ENCODE results near the gene SERPINB4. TPM values are rescaled to one million over a fixed set of nuclear protein-coding genes. Genes with fewer than 3 reads are reported as not detected.
A peak's percentile ranks its signal among the peaks of the same experiment; 100 is the strongest.

SERPINB4 gene
- total RNA-seq, 4 donors from 2014 or later = not detected

DNA sequence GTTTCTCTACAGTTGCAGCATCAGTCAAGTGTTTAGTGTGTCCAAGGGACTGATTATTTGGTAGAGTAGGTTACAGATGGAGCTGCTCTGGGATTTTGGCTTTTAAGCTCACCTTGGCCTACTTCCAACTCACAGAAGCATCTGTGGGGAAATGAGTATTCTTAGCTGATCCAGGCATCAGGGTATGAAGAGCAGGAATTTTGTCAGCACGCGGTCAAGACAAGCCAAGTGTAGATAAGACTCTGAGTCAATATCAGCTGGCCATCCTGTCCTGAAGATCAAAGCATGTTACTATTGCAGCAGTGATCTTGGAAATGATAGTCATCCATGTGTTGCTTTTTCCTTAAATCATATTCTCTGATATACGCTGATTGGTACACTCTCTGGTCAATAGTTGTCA, 24.4 kb downstream of the SERPINB4 start:
- no peak for DNase-seq (ENCODE audit: low spot score)
- TF ChIP-seq, protein P1, sequence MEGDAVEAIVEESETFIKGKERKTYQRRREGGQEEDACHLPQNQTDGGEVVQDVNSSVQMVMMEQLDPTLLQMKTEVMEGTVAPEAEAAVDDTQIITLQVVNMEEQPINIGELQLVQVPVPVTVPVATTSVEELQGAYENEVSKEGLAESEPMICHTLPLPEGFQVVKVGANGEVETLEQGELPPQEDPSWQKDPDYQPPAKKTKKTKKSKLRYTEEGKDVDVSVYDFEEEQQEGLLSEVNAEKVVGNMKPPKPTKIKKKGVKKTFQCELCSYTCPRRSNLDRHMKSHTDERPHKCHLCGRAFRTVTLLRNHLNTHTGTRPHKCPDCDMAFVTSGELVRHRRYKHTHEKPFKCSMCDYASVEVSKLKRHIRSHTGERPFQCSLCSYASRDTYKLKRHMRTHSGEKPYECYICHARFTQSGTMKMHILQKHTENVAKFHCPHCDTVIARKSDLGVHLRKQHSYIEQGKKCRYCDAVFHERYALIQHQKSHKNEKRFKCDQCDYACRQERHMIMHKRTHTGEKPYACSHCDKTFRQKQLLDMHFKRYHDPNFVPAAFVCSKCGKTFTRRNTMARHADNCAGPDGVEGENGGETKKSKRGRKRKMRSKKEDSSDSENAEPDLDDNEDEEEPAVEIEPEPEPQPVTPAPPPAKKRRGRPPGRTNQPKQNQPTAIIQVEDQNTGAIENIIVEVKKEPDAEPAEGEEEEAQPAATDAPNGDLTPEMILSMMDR (IDR thresholded peaks at IDR 0.05) = no peak
- no peak for ATAC-seq (ENCODE audit: low FRiP score)

DNA sequence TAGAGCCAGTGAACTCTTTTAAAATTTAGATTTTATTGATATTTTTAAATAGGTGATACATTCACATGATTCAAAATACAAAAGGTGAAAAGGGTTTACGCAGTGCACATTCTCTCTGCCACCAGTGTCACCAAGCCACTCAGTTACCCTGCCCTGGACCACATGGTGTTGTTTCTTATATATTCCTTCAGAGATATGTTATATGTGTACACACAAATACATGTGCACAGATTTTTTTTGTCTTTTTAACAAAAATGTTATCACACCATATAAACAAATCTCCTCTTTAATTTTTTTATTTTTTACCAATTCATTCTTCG, 26.2 kb downstream of the SERPINB4 start:
- TF ChIP-seq, protein P1 (IDR thresholded peaks at IDR 0.05) = no peak
- no peak for ATAC-seq (ENCODE audit: low FRiP score)
- DNase-seq (ENCODE audit: low spot score) = no peak

DNA sequence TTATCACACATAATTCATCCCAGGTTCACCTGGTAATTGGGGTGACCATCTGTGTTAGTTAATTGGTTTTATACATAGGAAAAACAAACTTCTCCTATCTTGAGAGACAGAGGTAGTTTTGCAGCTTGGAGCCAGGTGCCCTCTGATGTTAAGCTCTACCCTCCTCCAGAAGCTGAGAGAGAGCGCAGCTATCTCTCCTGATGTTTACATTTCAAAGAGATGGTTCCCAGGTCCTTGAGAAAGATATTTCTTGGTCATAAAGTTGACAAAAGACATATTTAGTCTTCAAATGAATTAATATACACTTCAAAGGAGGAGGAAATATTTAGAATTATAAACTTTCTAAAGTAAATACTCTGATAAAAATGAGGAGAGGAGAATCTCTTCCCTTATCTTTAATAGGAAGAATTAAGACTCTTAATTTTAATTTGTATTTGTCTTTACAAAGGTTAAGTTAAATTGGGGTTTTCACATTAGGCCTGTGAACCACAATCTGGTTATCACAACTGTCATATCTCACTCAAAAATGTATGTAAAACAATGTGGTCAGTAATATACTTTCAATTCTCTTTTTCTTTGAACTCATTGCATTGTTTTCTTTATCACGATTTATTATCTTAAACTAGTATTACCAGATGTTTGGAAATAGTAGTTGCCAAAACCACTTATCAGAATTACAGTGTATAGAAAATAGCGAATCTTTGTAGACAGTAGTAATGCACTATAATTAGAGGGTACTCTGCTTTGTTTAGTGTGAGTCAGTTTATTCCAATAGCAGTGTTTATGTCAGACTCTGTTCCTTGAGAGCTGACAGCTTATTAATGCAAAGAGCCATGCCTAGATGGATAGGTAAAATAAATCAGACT, 26.8 kb downstream of the SERPINB4 start:
- no peak for DNase-seq (ENCODE audit: low spot score)
- TF ChIP-seq, protein P1 (IDR thresholded peaks at IDR 0.05) = no peak
- ATAC-seq (ENCODE audit: low FRiP score) = no peak

DNA sequence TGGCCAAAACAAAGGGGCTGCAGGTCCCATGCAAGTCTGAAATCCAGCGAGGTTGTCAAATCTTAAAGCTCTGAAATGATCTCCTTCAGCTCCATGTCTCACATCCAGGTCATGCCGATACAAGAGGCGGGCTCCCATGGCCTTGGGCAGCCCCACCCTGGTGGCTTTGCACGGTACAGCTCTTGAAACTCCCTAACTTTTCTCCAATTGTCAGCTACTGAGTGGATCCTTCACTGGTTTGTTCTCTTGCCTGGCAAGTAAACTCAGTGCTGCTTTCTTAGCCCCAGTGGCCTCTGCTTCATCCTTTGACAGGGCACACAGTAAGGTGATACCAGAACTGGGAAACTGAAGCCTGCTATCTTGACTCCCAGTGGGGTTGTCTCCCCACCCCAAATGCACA, 30.6 kb downstream of the SERPINB4 start:
- DNase-seq (ENCODE audit: low spot score) = no peak
- ATAC-seq (ENCODE audit: low FRiP score) = no peak
- TF ChIP-seq, protein P1 (IDR thresholded peaks at IDR 0.05) = no peak

DNA sequence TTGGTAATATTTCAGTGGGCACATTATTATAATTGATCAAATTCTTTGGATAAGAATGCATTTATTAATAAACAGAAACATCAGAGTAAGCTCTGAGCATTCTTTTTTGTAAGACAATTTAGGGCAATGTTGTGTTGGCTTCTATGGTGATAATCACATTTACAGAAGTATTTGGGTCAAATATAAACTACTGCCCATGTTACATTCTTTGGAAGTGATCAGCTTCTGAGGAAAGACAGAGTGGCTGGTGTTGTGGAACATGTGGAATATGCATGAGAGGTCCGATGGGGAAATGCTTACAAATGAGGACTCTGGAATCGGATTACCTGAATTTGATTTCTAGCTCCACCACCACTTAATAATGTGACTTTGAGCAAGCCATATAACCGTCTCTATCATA, 37.5 kb downstream of the SERPINB4 start:
- TF ChIP-seq, protein P1 (IDR thresholded peaks at IDR 0.05) = no peak
- DNase-seq (ENCODE audit: low spot score) (no peak), ATAC-seq (ENCODE audit: low FRiP score) (no peak)

DNA sequence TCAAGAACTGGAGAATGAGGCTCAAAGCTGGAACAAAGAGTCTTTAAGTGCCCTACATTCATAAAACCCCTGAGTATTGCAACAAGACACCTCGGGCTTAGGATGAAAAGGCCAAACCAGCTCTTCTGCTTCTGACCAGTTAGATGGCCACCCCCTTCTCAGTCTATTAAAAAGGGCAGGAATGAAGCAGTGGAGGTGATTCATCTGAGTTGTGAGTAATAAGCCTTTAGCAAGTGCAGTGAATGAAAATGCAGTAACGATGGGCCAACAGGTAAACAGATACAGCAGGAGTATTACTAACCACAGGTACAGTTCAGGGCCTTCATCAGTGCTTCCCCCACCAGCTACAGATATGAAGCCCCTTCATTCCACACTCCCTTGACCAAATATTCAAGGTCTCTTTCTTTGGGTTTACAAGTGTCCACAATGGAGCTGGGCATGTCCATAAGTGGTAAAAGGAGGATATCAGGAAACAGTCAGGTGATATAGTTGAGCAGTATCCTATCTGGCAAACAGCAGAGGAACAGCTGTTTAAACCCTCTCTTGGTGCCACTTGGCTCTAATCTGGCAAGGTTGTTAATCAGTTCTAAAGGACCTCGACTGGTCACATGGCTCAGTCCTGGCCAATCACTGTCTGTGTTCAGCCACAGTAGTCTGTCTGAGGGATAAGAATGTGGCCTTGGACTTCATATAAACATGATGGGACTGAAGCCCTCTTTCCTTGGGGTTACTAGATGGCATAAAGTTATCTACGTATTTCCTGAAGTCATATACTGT, 39.1 kb downstream of the SERPINB4 start:
- no peak for DNase-seq (ENCODE audit: low spot score)
- peak; percentile 71 for ATAC-seq (ENCODE audit: low FRiP score)
- TF ChIP-seq, protein P1 (IDR thresholded peaks at IDR 0.05) = no peak

All from omental fat pad (tissue), 4 donors.